Measurements from ENCODE around the gene PDE7B.

The PDE7B gene

DNA sequence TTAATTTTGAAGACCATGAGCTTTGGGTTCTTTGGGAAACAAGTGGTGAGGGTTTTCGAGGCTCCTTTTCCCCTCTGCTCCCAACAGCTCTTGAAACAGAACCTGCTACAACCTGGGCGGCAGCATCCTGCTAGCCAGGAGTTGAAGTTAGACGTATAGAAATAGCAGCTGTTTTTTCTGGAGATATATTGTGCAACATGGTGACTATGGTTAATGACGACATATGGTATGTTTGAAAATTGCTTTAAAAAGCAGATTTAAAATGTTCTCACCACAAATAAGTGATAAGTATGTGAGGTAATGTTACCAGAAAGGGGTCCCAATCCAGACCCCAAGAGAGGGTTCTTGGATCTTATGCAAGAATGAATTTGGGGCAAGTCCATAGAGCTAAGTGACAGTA, 138.9 kb downstream of the PDE7B start:
- Histone ChIP-seq H3K27ac (no peak overlapping the region), H3K27me3 (replicated peaks) (no peaks in the 10 kb centered on the region), H3K36me3 (replicated peaks) (no peaks in the 10 kb centered on the region), H3K4me3 (ENCODE audit: low read depth, low read length) (no peak overlapping the region)
- no peak for DNase-seq
- in situ Hi-C loops (cut with HindIII; ENCODE audit: low pct_ligation_motif_present, low sequenced_read_pairs): no loop called here
- TF ChIP-seq, protein P1, sequence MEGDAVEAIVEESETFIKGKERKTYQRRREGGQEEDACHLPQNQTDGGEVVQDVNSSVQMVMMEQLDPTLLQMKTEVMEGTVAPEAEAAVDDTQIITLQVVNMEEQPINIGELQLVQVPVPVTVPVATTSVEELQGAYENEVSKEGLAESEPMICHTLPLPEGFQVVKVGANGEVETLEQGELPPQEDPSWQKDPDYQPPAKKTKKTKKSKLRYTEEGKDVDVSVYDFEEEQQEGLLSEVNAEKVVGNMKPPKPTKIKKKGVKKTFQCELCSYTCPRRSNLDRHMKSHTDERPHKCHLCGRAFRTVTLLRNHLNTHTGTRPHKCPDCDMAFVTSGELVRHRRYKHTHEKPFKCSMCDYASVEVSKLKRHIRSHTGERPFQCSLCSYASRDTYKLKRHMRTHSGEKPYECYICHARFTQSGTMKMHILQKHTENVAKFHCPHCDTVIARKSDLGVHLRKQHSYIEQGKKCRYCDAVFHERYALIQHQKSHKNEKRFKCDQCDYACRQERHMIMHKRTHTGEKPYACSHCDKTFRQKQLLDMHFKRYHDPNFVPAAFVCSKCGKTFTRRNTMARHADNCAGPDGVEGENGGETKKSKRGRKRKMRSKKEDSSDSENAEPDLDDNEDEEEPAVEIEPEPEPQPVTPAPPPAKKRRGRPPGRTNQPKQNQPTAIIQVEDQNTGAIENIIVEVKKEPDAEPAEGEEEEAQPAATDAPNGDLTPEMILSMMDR (IDR thresholded peaks at IDR 0.05; ENCODE audit: low read depth, low read length, missing control alignments): no peak

DNA sequence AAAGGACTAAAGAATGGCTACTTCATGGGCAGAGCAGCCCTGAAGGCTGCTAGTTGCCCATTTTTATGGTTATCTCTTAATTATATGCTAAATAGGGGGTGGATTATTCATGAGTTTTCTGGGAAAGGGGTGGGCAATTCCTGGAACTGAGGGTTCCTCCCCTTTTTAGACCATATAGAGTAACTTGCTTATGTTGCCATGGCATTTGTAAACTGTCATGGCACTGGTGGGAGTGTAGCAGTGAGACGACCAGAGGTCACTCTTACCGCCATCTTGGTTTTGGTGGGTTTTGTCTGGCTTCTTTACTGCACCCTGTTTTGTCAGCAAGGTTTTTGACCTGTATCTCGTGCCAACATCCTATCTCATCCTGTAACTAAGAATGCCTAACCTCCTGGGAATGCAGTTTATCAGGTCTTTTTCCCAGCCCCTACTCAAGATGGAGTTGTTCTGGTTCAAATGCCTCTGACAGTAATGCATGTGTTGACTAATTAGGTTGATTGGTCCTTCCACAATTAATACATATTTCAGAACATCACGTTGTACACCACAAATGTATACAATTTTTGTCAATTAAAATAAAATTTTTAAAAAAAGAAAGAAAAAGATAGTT, 139.5 kb downstream of the PDE7B start:
- H3K27ac ChIP-seq: no peak overlapping the region

DNA sequence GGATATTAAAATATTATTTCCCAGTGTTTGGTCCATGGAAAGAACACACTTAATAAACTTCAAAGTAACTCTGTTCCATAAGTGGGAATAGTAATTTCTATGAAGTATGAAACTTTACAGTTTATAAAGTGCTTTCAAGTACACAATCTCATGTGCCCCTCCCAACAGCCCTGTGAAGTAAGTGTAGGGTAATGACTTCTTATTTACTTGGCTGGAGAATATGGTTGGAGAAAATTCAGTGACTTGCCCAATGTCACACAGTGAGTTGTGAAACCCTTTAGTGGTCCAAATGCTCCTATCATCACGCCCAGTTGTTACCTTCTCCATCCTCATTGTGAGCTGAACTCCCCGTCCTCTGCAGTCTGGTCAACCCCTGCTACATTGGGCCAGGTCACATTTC, 141.2 kb downstream of the PDE7B start:
- no peaks in the 10 kb centered on the region for H3K36me3 ChIP-seq (replicated peaks)
- H3K4me3 ChIP-seq (ENCODE audit: low read depth, low read length): no peak overlapping the region
- DNase-seq: no peak
- H3K27me3 ChIP-seq (replicated peaks): no peaks in the 10 kb centered on the region
- no peak overlapping the region for H3K27ac ChIP-seq
- TF ChIP-seq, protein P1 (IDR thresholded peaks at IDR 0.05; ENCODE audit: low read depth, low read length, missing control alignments): no peak
- in situ Hi-C loops (cut with HindIII; ENCODE audit: low pct_ligation_motif_present, low sequenced_read_pairs): no loop called here

More for the DNA sequence above, 139.5 kb downstream of the PDE7B start:
- H3K27me3 ChIP-seq (replicated peaks): no peaks in the 10 kb centered on the region
- H3K4me3 ChIP-seq (ENCODE audit: low read depth, low read length): no peak overlapping the region
- in situ Hi-C loops (cut with HindIII; ENCODE audit: low pct_ligation_motif_present, low sequenced_read_pairs): no loop called here
- no peaks in the 10 kb centered on the region for H3K36me3 ChIP-seq (replicated peaks)
- TF ChIP-seq, protein P1 (IDR thresholded peaks at IDR 0.05; ENCODE audit: low read depth, low read length, missing control alignments): no peak
- DNase-seq: no peak

DNA sequence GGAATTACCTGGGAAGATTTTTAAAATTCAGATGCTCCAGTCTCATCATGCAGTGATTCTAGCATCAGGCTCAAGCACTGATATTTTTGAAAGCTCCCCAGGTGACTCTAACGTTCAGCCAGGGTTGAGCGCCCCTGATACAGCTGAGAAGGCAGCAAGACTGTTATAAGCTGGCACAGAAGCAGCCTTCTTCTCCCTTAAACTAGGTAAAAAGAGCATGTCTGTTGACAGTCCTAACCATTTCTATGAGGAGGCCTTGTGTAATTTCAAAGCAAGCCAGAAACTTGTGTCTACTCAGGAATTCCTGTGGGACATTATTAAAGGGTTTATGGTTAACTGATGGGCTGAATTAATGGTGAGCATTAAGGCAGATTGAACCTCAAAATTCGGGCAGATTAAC, 141.9 kb downstream of the PDE7B start:
- Histone ChIP-seq H3K36me3 (replicated peaks) (no peaks in the 10 kb centered on the region), H3K27me3 (replicated peaks) (no peaks in the 10 kb centered on the region), H3K27ac (no peak overlapping the region), H3K4me3 (ENCODE audit: low read depth, low read length) (no peak overlapping the region)
- in situ Hi-C loops (cut with HindIII; ENCODE audit: low pct_ligation_motif_present, low sequenced_read_pairs): no loop called here
- DNase-seq: no peak
- TF ChIP-seq, protein P1 (IDR thresholded peaks at IDR 0.05; ENCODE audit: low read depth, low read length, missing control alignments): no peak

DNA sequence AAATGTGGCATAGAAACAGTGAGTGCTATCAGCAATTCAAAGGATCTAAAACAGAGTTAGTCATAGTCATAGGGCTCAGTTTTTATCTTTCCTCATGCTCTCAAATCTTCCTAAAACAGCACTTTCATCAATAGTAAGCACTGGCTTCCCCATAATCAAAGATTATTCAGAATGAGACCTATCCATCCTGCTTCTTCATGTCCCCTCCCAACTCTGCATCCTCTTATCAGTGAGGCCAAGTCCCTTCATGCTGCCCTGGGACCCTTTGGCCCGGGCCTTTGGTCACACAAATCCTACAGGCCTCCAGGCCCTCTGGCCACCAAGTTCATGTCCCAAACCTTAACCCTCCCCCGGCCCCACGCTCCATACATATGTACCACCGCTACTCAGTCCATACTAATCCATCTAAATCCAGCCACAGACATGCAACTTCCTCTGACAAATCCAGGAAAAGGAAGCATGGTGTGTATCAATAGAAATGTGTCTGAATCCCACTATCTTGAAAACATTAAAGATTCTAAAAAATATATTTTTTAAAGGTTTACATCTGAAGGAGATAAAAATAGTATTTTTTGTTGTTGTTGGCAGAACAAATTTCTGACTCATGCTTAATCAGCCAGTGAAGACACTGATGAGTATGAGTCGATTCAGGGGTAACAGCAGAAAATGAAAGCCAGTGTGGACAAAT, 143.5 kb downstream of the PDE7B start:
- H3K4me3 ChIP-seq (ENCODE audit: low read depth, low read length): no peak overlapping the region
- in situ Hi-C loops (cut with HindIII; ENCODE audit: low pct_ligation_motif_present, low sequenced_read_pairs): no loop called here
- H3K36me3 ChIP-seq (replicated peaks): no peaks in the 10 kb centered on the region
- DNase-seq: peak; percentile 76
- no peaks in the 10 kb centered on the region for H3K27me3 ChIP-seq (replicated peaks)
- H3K27ac ChIP-seq: peak overlapping the region; percentile 92
- TF ChIP-seq, protein P1 (IDR thresholded peaks at IDR 0.05; ENCODE audit: low read depth, low read length, missing control alignments): no peak

Data from brain microvascular endothelial cell (primary cell).